AG04449 (cell line): ENCODE results near the gene TARDBP.
"Not testable (repeated sequence)": the region's sequence is repeated elsewhere in the genome, so short reads cannot be mapped to it uniquely, and the experiment has no call there.

Source experiments
- CTCF ChIA-PET: fragments of 350-600 bp; formaldehyde crosslinking; extraction: SDS; loops from one replicate; lab custom pipeline; 2021; ENCODE audit warnings: antibody characterized with exemption; lab: Yijun Ruan, JAX
- POLR2A ChIA-PET: fragments of 400-600, 350-600 bp; formaldehyde crosslinking; extraction: SDS; loops from one replicate; lab custom pipeline; 2020; ENCODE audit warnings: antibody characterized with exemption, inconsistent platforms; lab: Yijun Ruan, JAX
- DNase-seq: peaks from one replicate; pipeline ENCODE4 v3.0.0-alpha.2; 2010; ENCODE audit warnings: low read depth, low spot score
- H3K4me3 ChIP-seq: 2 replicates; pipeline ENCODE4 v1.5.1; 2011; ENCODE audit warnings: low read depth, mild to moderate bottlenecking, control low read depth, low read length
- CTCF ChIP-seq: IDR thresholded peaks from one replicate; pipeline ENCODE4 v1.5.1; 2011; ENCODE audit warnings: mild to moderate bottlenecking, moderate library complexity, low read length, control low read depth, inconsistent platforms; ENCODE audit not compliant: insufficient read depth; ENCODE audit errors: missing control alignments

The TARDBP gene

GRCh38 chr1:11037740-11038182 lies 25.3 kb downstream of the TARDBP start:
- ChIA-PET CTCF (interaction anchor here (0.6 to 5.9 kb wide), 83 partner anchors 8 to 1112 kb away, joined by 3 to 311 read pairs (median 6); partner anchors contain the start of genes FBXO2, FBXO6, MASP2 and MTOR), POLR2A (interaction anchor here (1.3 to 1.8 kb wide), 2 partner anchors 14 to 871 kb away, joined by 5 to 9 read pairs; no protein-coding TSS in a partner anchor)
- no peak overlapping the region for H3K4me3 ChIP-seq
- peak; percentile 45 for DNase-seq
- peak; percentile 92 for TF ChIP-seq CTCF

- H3K4me3 ChIP-seq = no peak overlapping the region
- no peak for TF ChIP-seq CTCF
- POLR2A ChIA-PET = no interaction called here
- DNase-seq = no peak
- CTCF ChIA-PET = interaction anchor here (1.3 to 5.9 kb wide), 10 partner anchors 9 to 681 kb away, joined by 3 to 311 read pairs (median 29); partner anchors contain the start of genes FBXO2, MASP2 and SRM
These were observed 27.1 kb downstream of the TARDBP start for GRCh38 chr1:11039351-11040104.

GRCh38 chr1:11040105-11040429 lies 27.6 kb downstream of the TARDBP start:
- H3K4me3 ChIP-seq, DNase-seq, POLR2A ChIA-PET: not testable (repeated sequence)
- CTCF ChIA-PET = interaction anchor here (0.6 to 5.9 kb wide), 3 partner anchors 10 to 176 kb away, joined by 3 to 161 read pairs (median 6); partner anchors contain the start of gene MASP2

GRCh38 chr1:11041048-11041447 lies 28.6 kb downstream of the TARDBP start:
- POLR2A ChIA-PET = no interaction called here
- CTCF ChIA-PET = interaction anchor here (0.7 to 5.9 kb wide), 3 partner anchors 11 to 602 kb away, joined by 3 to 161 read pairs (median 6); partner anchors contain the start of gene MASP2
- DNase-seq = no peak
- no peak overlapping the region for H3K4me3 ChIP-seq
- TF ChIP-seq CTCF = no peak

GRCh38 chr1:11042065-11042464 lies 29.6 kb downstream of the TARDBP start:
- H3K4me3 ChIP-seq = no peak overlapping the region
- TF ChIP-seq CTCF = no peak
- DNase-seq = no peak
- CTCF ChIA-PET = no interaction called here
- POLR2A ChIA-PET = no interaction called here

- TF ChIP-seq CTCF = no peak
- ChIA-PET CTCF (no interaction called here), POLR2A (no interaction called here)
- H3K4me3 ChIP-seq = no peak overlapping the region
- DNase-seq = no peak
These were observed 30.8 kb downstream of the TARDBP start for GRCh38 chr1:11042995-11043874.
